Osteocyte (in vitro differentiated cells): Measurements from ENCODE around the gene FAM193A. TPM values are rescaled to one million over a fixed set of nuclear protein-coding genes. Genes with fewer than 3 reads are reported as not detected.

ENCODE experiments used
- DNase-seq: peaks from one replicate; pipeline ENCODE4 v3.0.0; 2021; ENCODE audit warnings: mixed read lengths; ENCODE audit not compliant: unreplicated experiment; ENCODE audit errors: extremely low spot score
- H3K27ac Mint-ChIP-seq: one replicate; pipeline ENCODE4 v1.8.0; 2021; ENCODE audit warnings: mild to moderate bottlenecking, mixed read lengths; ENCODE audit not compliant: unreplicated experiment
- H3K27me3 Mint-ChIP-seq: one replicate; pipeline ENCODE4 v1.8.0; 2021; ENCODE audit warnings: mixed read lengths; ENCODE audit not compliant: unreplicated experiment
- H3K36me3 Mint-ChIP-seq: one replicate; pipeline ENCODE4 v1.8.0; 2021; ENCODE audit warnings: mixed read lengths; ENCODE audit not compliant: unreplicated experiment
- H3K4me1 Mint-ChIP-seq: one replicate; pipeline ENCODE4 v1.8.0; 2021; ENCODE audit warnings: mixed read lengths; ENCODE audit not compliant: unreplicated experiment
- H3K4me3 Mint-ChIP-seq: one replicate; pipeline ENCODE4 v1.8.0; 2021; ENCODE audit warnings: mild to moderate bottlenecking, moderate library complexity, mixed read lengths; ENCODE audit not compliant: unreplicated experiment
- H3K9me3 Mint-ChIP-seq: one replicate; pipeline ENCODE4 v1.8.0; 2021; ENCODE audit warnings: mixed read lengths; ENCODE audit not compliant: unreplicated experiment
- CTCF ChIP-seq: fragments of 200-600 bp; sonication (generic); IDR thresholded peaks from 2 replicates; pipeline ENCODE4 v1.5.0; 2021; ENCODE audit warnings: antibody characterized with exemption, mild to moderate bottlenecking, moderate library complexity
- total RNA-seq: library from RNA; stranded (reverse); gene quantifications from 2 replicates; pipeline ENCODE4 v1.2.1, GENCODE V29; 2021

FAM193A gene
- total RNA-seq, 1 donor from 2014 or later = 35.3 TPM

GRCh38 chr4:2515830-2516550 lies 20.5 kb upstream of the FAM193A start:
- H3K4me1 Mint-ChIP-seq = peaks cover 3% of the 10 kb centered on the region
- peaks cover 23% of the 10 kb centered on the region for H3K36me3 Mint-ChIP-seq
- DNase-seq = no peak
- H3K27ac Mint-ChIP-seq = peak overlapping the region; percentile 44
- TF ChIP-seq CTCF = no peak
- H3K4me3 Mint-ChIP-seq = no peak overlapping the region
- no peaks in the 10 kb centered on the region for H3K27me3 Mint-ChIP-seq
- H3K9me3 Mint-ChIP-seq = no peaks in the 10 kb centered on the region

GRCh38 chr4:2516635-2517034 lies 19.8 kb upstream of the FAM193A start:
- H3K27me3 Mint-ChIP-seq = no peaks in the 10 kb centered on the region
- H3K36me3 Mint-ChIP-seq = peaks cover 23% of the 10 kb centered on the region
- H3K4me3 Mint-ChIP-seq = no peak overlapping the region
- no peak for TF ChIP-seq CTCF
- DNase-seq = no peak
- no peaks in the 10 kb centered on the region for H3K9me3 Mint-ChIP-seq
- H3K27ac Mint-ChIP-seq = peak overlapping the region; percentile 44
- peaks cover 3% of the 10 kb centered on the region for H3K4me1 Mint-ChIP-seq

- TF ChIP-seq CTCF = no peak
- Mint-ChIP-seq H3K4me1 (peaks cover 3% of the 10 kb centered on the region), H3K27me3 (no peaks in the 10 kb centered on the region), H3K27ac (no peak overlapping the region), H3K9me3 (no peaks in the 10 kb centered on the region), H3K36me3 (no peaks in the 10 kb centered on the region), H3K4me3 (no peak overlapping the region)
- DNase-seq = no peak
These were observed 9.9 kb upstream of the FAM193A start for GRCh38 chr4:2526559-2526958.

GRCh38 chr4:2534904-2535375 lies 1.5 kb upstream of the FAM193A start:
- no peaks in the 10 kb centered on the region for H3K36me3 Mint-ChIP-seq
- H3K4me1 Mint-ChIP-seq = peaks cover 25% of the 10 kb centered on the region
- no peaks in the 10 kb centered on the region for H3K9me3 Mint-ChIP-seq
- H3K27ac Mint-ChIP-seq = peak overlapping the region; percentile 94
- no peak for DNase-seq
- no peak for TF ChIP-seq CTCF
- H3K27me3 Mint-ChIP-seq = no peaks in the 10 kb centered on the region
- peak overlapping the region; percentile 89 for H3K4me3 Mint-ChIP-seq

GRCh38 chr4:2535376-2536192 lies 863 bp upstream of the FAM193A start:
- no peaks in the 10 kb centered on the region for H3K27me3 Mint-ChIP-seq
- H3K36me3 Mint-ChIP-seq = no peaks in the 10 kb centered on the region
- peak overlapping the region; percentile 94 for H3K27ac Mint-ChIP-seq
- peak; percentile 25 for TF ChIP-seq CTCF
- peaks cover 25% of the 10 kb centered on the region for H3K4me1 Mint-ChIP-seq
- peak; percentile 86 for DNase-seq
- no peaks in the 10 kb centered on the region for H3K9me3 Mint-ChIP-seq
- peak overlapping the region; percentile 89 for H3K4me3 Mint-ChIP-seq
